ENCODE data around the gene SAG. TPM values are rescaled to one million over a fixed set of nuclear protein-coding genes. Genes with fewer than 3 reads are reported as not detected.
A peak's percentile ranks its signal among the peaks of the same experiment; 100 is the strongest.

SAG gene
- total and polyA plus RNA-seq, 10 of the 15 experiments (the other 5 are each of a cell fraction or from before 2014, with no cell fraction given), result 0.06 to 0.47 TPM; not detected in 8

GRCh38 chr2:233385489-233386044, 78.0 kb downstream of the SAG start (continued):
- TF ChIP-seq, protein P1, sequence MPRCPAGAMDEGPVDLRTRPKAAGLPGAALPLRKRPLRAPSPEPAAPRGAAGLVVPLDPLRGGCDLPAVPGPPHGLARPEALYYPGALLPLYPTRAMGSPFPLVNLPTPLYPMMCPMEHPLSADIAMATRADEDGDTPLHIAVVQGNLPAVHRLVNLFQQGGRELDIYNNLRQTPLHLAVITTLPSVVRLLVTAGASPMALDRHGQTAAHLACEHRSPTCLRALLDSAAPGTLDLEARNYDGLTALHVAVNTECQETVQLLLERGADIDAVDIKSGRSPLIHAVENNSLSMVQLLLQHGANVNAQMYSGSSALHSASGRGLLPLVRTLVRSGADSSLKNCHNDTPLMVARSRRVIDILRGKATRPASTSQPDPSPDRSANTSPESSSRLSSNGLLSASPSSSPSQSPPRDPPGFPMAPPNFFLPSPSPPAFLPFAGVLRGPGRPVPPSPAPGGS (IDR thresholded peaks at IDR 0.05; ENCODE audit: borderline replicate concordance, insufficient read depth, low read depth, low read length, poor library complexity, severe bottlenecking), result no peak
- no peak for TF ChIP-seq TCF12 (IDR thresholded peaks at IDR 0.05; ENCODE audit: low read depth, low read length)
- TF ChIP-seq KAT2A (conservative IDR thresholded peaks at IDR 0.05; ENCODE audit: control insufficient read depth, low read depth, low read length), result no peak
- TF ChIP-seq ASH2L (IDR thresholded peaks at IDR 0.05; ENCODE audit: borderline replicate concordance, low read depth), result no peak
- TF ChIP-seq E2F8 (IDR thresholded peaks at IDR 0.05; ENCODE audit: low read depth, partially characterized antibody), result no peak
- TF ChIP-seq SUPT20H (IDR thresholded peaks at IDR 0.05; ENCODE audit: borderline replicate concordance, control insufficient read depth, low read depth, low read length), result no peak
- TF ChIP-seq BCL11A (IDR thresholded peaks at IDR 0.05; ENCODE audit: low read depth, low read length), result no peak
- TF ChIP-seq TAF1 (IDR thresholded peaks at IDR 0.05; ENCODE audit: borderline replicate concordance, low read depth, low read length), result 0 out of 2 replicates have a peak, but pooled peaks have one; percentile 40
- TF ChIP-seq SIN3A (IDR thresholded peaks at IDR 0.05; ENCODE audit: low read depth, low read length), result no peak
- TF ChIP-seq FOXK2 (IDR thresholded peaks at IDR 0.05), result no peak
- TF ChIP-seq LARP7 (IDR thresholded peaks at IDR 0.05), result no peak
- TF ChIP-seq ZBTB11 (CRISPR knock-in tag; IDR thresholded peaks at IDR 0.05), result no peak
- peak in 1 of 2 experiments; percentile 54; a peak in 1 of 4 replicates for TF ChIP-seq ETV6 (conservative IDR thresholded peaks at IDR 0.05 in 1 of 2, IDR thresholded peaks at IDR 0.05 in 1 of 2; ENCODE audit: borderline replicate concordance in 1 of 2, low read depth in 1 of 2)
- no peak for TF ChIP-seq SPI1 (IDR thresholded peaks at IDR 0.05; ENCODE audit: borderline replicate concordance, insufficient read depth, low read depth, low read length)
- no peak for TF ChIP-seq ZNF274 (IDR thresholded peaks at IDR 0.05; ENCODE audit: insufficient read depth, insufficient read length)
- no peak for TF ChIP-seq IRF4 (IDR thresholded peaks at IDR 0.05; ENCODE audit: low read depth, low read length)
- TF ChIP-seq ZNF687 (IDR thresholded peaks at IDR 0.05), result peak; percentile 46
- TF ChIP-seq ZSCAN29 (IDR thresholded peaks at IDR 0.05), result no peak
